A549 (cell line): ENCODE measurements around the gene NKG7.
"Not testable (repeated sequence)": the region's sequence is repeated elsewhere in the genome, so short reads cannot be mapped to it uniquely, and the experiment has no call there.

Source experiments
- POLR2A ChIP-seq: IDR thresholded peaks from 2 replicates; pipeline ENCODE4 v1.6.1; 2012; ENCODE audit warnings: mild to moderate bottlenecking, low read length
- RCOR1 ChIP-seq: fragments of 150-350 bp; IDR thresholded peaks from 2 replicates; pipeline ENCODE4 v1.6.1; 2014; ENCODE audit warnings: antibody characterized with exemption, low read length, low read depth
- ZFP36 ChIP-seq: fragments of 450-650 bp; IDR thresholded peaks from 2 replicates; pipeline ENCODE4 v1.6.1; 2014; ENCODE audit warnings: borderline replicate concordance; ENCODE audit not compliant: partially characterized antibody
- TF ChIP-seq, protein P1 (sequence below): fragments of >200 bp; sonication (Bioruptor Twin); formaldehyde crosslinking; IDR thresholded peaks from 3 replicates; pipeline ENCODE4 v1.5.1; 2016

DNA sequence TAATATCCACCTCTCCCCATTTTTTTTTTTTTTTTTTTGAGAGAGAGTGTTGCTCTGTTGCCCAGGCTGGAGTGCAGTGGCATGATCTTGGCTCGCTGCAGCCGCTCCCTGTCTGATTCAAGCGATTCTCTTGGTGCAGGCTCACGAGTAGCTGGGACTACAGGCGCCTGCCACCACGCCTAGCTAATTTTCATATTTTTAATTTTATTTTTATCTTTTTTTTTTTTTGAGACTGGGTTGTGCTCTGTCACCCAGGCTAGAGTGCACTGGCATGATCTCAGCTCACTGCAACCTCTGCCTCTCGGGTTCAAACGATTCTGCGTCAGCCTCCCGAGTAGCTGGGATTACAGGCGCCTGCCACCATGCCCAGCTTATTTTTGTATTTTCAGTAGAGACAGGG lies 48.1 kb upstream of the NKG7 start:
- TF ChIP-seq POLR2A, RCOR1, ZFP36: not testable (repeated sequence)
- TF ChIP-seq, protein P1, sequence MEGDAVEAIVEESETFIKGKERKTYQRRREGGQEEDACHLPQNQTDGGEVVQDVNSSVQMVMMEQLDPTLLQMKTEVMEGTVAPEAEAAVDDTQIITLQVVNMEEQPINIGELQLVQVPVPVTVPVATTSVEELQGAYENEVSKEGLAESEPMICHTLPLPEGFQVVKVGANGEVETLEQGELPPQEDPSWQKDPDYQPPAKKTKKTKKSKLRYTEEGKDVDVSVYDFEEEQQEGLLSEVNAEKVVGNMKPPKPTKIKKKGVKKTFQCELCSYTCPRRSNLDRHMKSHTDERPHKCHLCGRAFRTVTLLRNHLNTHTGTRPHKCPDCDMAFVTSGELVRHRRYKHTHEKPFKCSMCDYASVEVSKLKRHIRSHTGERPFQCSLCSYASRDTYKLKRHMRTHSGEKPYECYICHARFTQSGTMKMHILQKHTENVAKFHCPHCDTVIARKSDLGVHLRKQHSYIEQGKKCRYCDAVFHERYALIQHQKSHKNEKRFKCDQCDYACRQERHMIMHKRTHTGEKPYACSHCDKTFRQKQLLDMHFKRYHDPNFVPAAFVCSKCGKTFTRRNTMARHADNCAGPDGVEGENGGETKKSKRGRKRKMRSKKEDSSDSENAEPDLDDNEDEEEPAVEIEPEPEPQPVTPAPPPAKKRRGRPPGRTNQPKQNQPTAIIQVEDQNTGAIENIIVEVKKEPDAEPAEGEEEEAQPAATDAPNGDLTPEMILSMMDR: not testable (repeated sequence)
